CD4-positive, alpha-beta memory T cell (primary cell): ENCODE data around the gene UNC119. TPM values are rescaled to one million over a fixed set of nuclear protein-coding genes. Genes with fewer than 3 reads are reported as not detected.

Source experiments
- CTCF ChIA-PET: fragments of 350-600 bp; sonication (Branson Sonifier 250); formaldehyde crosslinking; loops from one replicate; lab custom pipeline; 2021; ENCODE audit warnings: inconsistent platforms; ENCODE audit not compliant: partially characterized antibody; lab: Charles Lee
- POLR2A ChIA-PET: fragments of 350-600 bp; sonication (Branson Sonifier 250); formaldehyde crosslinking; loops from one replicate; lab custom pipeline; 2021; ENCODE audit not compliant: partially characterized antibody; lab: Charles Lee
- DNase-seq, 5 donors: peaks; one replicate each; pipeline versions ENCODE4 v3.0.0 to v3.0.0-alpha.2; 2020 to 2022; ENCODE audit warnings: mixed read lengths in 1 of 5
- H3K27ac ChIP-seq: one replicate; pipeline ENCODE4 v1.7.0; 2013; ENCODE audit warnings: low read depth, low read length
- H3K27me3 ChIP-seq: 2 replicates; pipeline ENCODE4 v1.7.0; 2013; ENCODE audit warnings: mild to moderate bottlenecking, low read length, moderate library complexity; ENCODE audit not compliant: insufficient read depth
- H3K36me3 ChIP-seq: 2 replicates; pipeline ENCODE4 v1.7.0; 2013; ENCODE audit warnings: mild to moderate bottlenecking, low read length, moderate library complexity; ENCODE audit not compliant: insufficient read depth
- H3K4me1 ChIP-seq: 2 replicates; pipeline ENCODE4 v1.7.0; 2013; ENCODE audit warnings: mild to moderate bottlenecking, low read length, moderate library complexity; ENCODE audit not compliant: insufficient read depth
- H3K4me3 ChIP-seq, 2 donors: one replicate each; pipeline ENCODE4 v1.7.0; 2013; ENCODE audit warnings: low read length in 2 of 2, mild to moderate bottlenecking in 1 of 2
- H3K9me3 ChIP-seq, 2 donors: one replicate each; pipeline ENCODE4 v1.7.0; 2013; ENCODE audit warnings: low read length in 2 of 2, control low read depth in 1 of 2; ENCODE audit not compliant: control insufficient read depth in 1 of 2
- H3K27ac Mint-ChIP-seq, 7 donors: one replicate each; pipeline ENCODE4 v1.8.0; 2020 to 2021; ENCODE audit warnings: mixed read lengths in 7 of 7, mild to moderate bottlenecking in 6 of 7, inconsistent platforms in 3 of 7, moderate library complexity in 3 of 7
- H3K27me3 Mint-ChIP-seq, 2 donors: one replicate each; pipeline ENCODE4 v1.8.0; 2020 to 2021; ENCODE audit warnings: mixed read lengths in 2 of 2
- H3K36me3 Mint-ChIP-seq, 2 donors: one replicate each; pipeline ENCODE4 v1.8.0; 2020 to 2021; ENCODE audit warnings: mixed read lengths in 2 of 2, inconsistent platforms in 1 of 2, mild to moderate bottlenecking in 1 of 2
- H3K4me1 Mint-ChIP-seq, 4 donors: one replicate each; pipeline ENCODE4 v1.8.0; 2020 to 2021; ENCODE audit warnings: mixed read lengths in 4 of 4, mild to moderate bottlenecking in 1 of 4
- H3K4me3 Mint-ChIP-seq, 8 donors: one replicate each; pipeline ENCODE4 v1.8.0; 2020 to 2021; ENCODE audit warnings: mixed read lengths in 8 of 8, mild to moderate bottlenecking in 7 of 8, moderate library complexity in 6 of 8, inconsistent platforms in 3 of 8
- H3K9me3 Mint-ChIP-seq, 8 donors: one replicate each; pipeline ENCODE4 v1.8.0; 2020 to 2021; ENCODE audit warnings: mixed read lengths in 8 of 8, mild to moderate bottlenecking in 5 of 8, inconsistent platforms in 3 of 8, moderate library complexity in 1 of 8
- intact Hi-C: fragments of 100-400 bp; cut with micrococcal nuclease; formaldehyde crosslinking; loops from one replicate; pipeline ENCODE4 v1.15.1; 2023
- polyA plus RNA-seq, 2 donors: library from polyadenylated mRNA; unstranded; fragments of 300-500 nt; fragmentation: Illumina TruSeq; gene quantifications; one replicate each; pipeline ENCODE4 v1.2.3, GENCODE V29; 2021
- total RNA-seq, 2 experiments: library from RNA; stranded (reverse); gene quantifications; one replicate each; pipeline ENCODE4 v1.2.3, GENCODE V29; 2021

UNC119 gene
- total and polyA plus RNA-seq, 4 experiments from 2014 or later: 31.8 to 44.0 (median 39.2) TPM

DNA sequence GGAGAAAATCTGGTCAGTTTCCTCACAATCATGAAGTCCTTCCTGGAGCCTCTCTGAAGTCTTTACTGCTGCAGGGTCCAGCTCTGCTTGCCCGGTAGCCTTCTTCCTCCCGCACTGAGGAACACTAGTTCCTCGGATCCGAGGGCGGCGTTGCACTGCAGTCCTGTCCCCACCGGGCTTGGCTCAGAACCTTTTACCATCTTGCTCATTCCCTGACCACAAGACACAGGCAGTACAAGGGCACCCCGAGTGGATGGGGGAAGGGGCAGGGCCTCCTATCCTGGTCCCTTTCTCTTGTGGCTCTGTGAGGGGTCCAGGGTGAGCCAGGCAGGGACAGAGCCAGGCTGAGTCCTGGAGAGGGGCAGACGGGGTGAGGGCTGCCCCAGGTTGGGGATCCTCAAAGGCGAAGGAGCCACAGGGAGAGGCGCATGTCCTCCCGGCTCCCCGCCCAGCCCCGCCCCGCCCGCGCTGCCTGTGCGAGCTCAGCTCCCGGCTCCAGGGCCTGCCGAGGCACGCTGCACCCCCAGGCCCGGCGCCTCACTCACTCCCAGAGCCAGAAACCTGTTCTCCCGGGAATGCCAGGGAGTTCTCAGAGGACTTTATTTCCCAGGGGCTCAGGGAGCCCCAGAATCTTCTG is 44.7 kb downstream of the UNC119 start:
- peaks cover 0 to 1% (median 0%) of the 10 kb centered on the region in 8 donors for H3K9me3 Mint-ChIP-seq
- H3K27ac Mint-ChIP-seq: no peak overlapping the region
- no peak overlapping the region for H3K4me3 Mint-ChIP-seq
- DNase-seq: no peak
- H3K36me3 ChIP-seq: no peaks in the 10 kb centered on the region
- ChIA-PET CTCF (no interaction called here), POLR2A (no interaction called here)
- H3K27me3 Mint-ChIP-seq: peaks cover 11 to 27% of the 10 kb centered on the region in 2 donors
- H3K36me3 Mint-ChIP-seq: no peaks in the 10 kb centered on the region
- intact Hi-C loops: no loop called here
- H3K9me3 ChIP-seq: no peaks in the 10 kb centered on the region
- no peaks in the 10 kb centered on the region for H3K4me1 ChIP-seq
- no peaks in the 10 kb centered on the region for H3K4me1 Mint-ChIP-seq
- H3K27me3 ChIP-seq: no peaks in the 10 kb centered on the region
- no peak overlapping the region for H3K4me3 ChIP-seq
- no peak overlapping the region for H3K27ac ChIP-seq

- Histone ChIP-seq H3K36me3 (no peaks in the 10 kb centered on the region), H3K4me1 (no peaks in the 10 kb centered on the region), H3K27ac (no peak overlapping the region), H3K4me3 (no peak overlapping the region), H3K27me3 (no peaks in the 10 kb centered on the region), H3K9me3 (no peaks in the 10 kb centered on the region)
- Mint-ChIP-seq H3K4me1 (no peaks in the 10 kb centered on the region), H3K4me3 (no peak overlapping the region), H3K27me3 (peaks cover 11 to 27% of the 10 kb centered on the region in 2 donors), H3K9me3 (no peaks in the 10 kb centered on the region), H3K36me3 (no peaks in the 10 kb centered on the region), H3K27ac (no peak overlapping the region)
- DNase-seq: no peak
- intact Hi-C loops: no loop called here
- ChIA-PET CTCF (no interaction called here), POLR2A (no interaction called here)
Observed at GRCh38 chr17:28506763-28507487, 45.5 kb downstream of the UNC119 start.

DNA sequence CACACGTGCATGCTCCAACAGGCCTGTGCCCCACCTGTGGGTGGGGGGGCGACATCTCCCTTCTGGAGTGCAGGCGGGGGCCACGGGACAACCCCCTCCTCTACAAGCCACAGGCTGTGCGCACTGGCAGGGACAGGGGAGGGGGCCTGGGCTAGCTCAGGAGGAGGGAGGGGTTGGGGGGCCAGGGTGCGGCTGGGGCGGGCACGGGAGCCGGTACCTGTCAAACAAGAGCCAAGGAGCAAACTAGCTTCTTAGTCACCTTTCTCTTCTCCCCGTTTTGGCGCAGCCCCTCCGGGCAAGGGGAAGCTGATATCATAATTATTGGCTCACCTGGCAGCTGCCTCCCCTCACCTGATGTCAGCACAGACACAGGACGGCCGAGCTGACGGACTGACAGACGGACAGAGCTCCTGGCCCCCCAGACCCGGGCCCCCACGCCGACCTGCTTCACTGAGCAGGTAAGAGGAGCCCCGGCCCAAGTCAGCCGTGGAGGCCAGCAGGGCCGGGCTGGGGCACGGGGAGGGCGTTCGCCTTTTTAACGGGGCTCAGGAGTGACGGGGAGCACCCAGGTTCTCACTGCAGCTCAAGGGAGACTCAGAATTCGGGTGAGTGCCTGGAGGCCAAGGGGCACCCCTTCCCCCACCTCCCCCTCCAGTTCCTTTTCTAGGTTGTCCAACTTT is 46.3 kb downstream of the UNC119 start, which contains the start of gene FOXN1:
Gene FOXN1, plus strand, starts transcription at position 363 of the 680 bp plus-strand sequence. CDS start 17,622 bp downstream, outside the sequence.
- H3K27me3 Mint-ChIP-seq: peaks cover 11 to 27% of the 10 kb centered on the region in 2 donors
- Histone ChIP-seq H3K36me3 (no peaks in the 10 kb centered on the region), H3K4me1 (no peaks in the 10 kb centered on the region), H3K9me3 (no peaks in the 10 kb centered on the region), H3K27ac (no peak within 1 kb of the TSS), H3K4me3 (no peak within 1 kb of the TSS), H3K27me3 (no peaks in the 10 kb centered on the region)
- ChIA-PET CTCF (no interaction called here), POLR2A (no interaction called here)
- no peak within 1 kb of the TSS for H3K27ac Mint-ChIP-seq
- H3K4me1 Mint-ChIP-seq: no peaks in the 10 kb centered on the region
- H3K4me3 Mint-ChIP-seq: peak within 1 kb of the TSS in 1 of 8 donors; percentile 43
- no peaks in the 10 kb centered on the region for H3K36me3 Mint-ChIP-seq
- DNase-seq: no peak
- intact Hi-C loops: no loop called here
- no peaks in the 10 kb centered on the region for H3K9me3 Mint-ChIP-seq

DNA sequence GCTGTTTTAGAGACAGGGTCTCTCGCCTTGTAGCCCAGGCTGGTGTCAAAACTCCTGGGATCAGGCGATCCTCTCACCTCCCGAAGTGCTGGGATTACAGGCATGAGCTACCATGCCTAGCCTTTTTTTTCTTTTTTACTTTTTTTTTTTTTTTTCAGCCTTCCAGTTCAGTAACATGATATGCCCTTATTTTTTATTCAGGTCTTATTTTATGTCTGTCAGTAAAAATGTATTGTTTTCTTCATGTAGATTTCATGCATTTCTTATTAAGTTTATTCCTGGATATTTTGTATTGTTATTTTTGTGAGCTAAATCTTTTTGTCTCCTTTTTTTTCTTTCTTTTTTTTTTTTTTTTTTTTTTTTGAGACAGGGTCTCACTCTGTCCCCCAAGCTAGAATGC is 49.0 kb downstream of the UNC119 start:
- Mint-ChIP-seq H3K36me3 (no peaks in the 10 kb centered on the region), H3K9me3 (no peaks in the 10 kb centered on the region), H3K27ac (no peak overlapping the region), H3K4me3 (no peak overlapping the region), H3K4me1 (no peaks in the 10 kb centered on the region), H3K27me3 (peaks cover 7 to 13% of the 10 kb centered on the region in 2 donors)
- H3K27me3 ChIP-seq: no peaks in the 10 kb centered on the region
- H3K4me3 ChIP-seq: no peak overlapping the region
- no peaks in the 10 kb centered on the region for H3K4me1 ChIP-seq
- ChIA-PET POLR2A (no interaction called here), CTCF (interaction anchor here (1.1 to 1.7 kb wide), 2 partner anchors 16 to 107 kb away, joined by 3 to 4 read pairs; no protein-coding TSS in a partner anchor)
- no peaks in the 10 kb centered on the region for H3K9me3 ChIP-seq
- no peak overlapping the region for H3K27ac ChIP-seq
- no peaks in the 10 kb centered on the region for H3K36me3 ChIP-seq
- DNase-seq: no peak
- intact Hi-C loops: no loop called here

- no peaks in the 10 kb centered on the region for H3K36me3 Mint-ChIP-seq
- H3K27me3 Mint-ChIP-seq: peaks cover 3 to 7% of the 10 kb centered on the region in 2 donors
- no peak for DNase-seq
- Histone ChIP-seq H3K27ac (no peak overlapping the region), H3K4me3 (no peak overlapping the region), H3K36me3 (no peaks in the 10 kb centered on the region), H3K9me3 (no peaks in the 10 kb centered on the region), H3K27me3 (no peaks in the 10 kb centered on the region), H3K4me1 (no peaks in the 10 kb centered on the region)
- intact Hi-C loops: no loop called here
- POLR2A ChIA-PET: no interaction called here
- no peaks in the 10 kb centered on the region for H3K4me1 Mint-ChIP-seq
- H3K27ac Mint-ChIP-seq: no peak overlapping the region
- no peak overlapping the region for H3K4me3 Mint-ChIP-seq
- no peaks in the 10 kb centered on the region for H3K9me3 Mint-ChIP-seq
- CTCF ChIA-PET: interaction anchor here (0.7 to 1.3 kb wide), 4 partner anchors 39 to 111 kb away, joined by 3 to 5 read pairs (median 3); no protein-coding TSS in a partner anchor
Observed at GRCh38 chr17:28501421-28502284, 50.8 kb downstream of the UNC119 start.

GRCh38 chr17:28500712-28501379 is 51.6 kb downstream of the UNC119 start:
- H3K36me3 Mint-ChIP-seq: no peaks in the 10 kb centered on the region
- H3K4me3 Mint-ChIP-seq: no peak overlapping the region
- H3K27ac ChIP-seq: no peak overlapping the region
- H3K27me3 ChIP-seq: no peaks in the 10 kb centered on the region
- intact Hi-C loops: no loop called here
- DNase-seq: no peak
- peaks cover 2 to 7% of the 10 kb centered on the region in 2 donors for H3K27me3 Mint-ChIP-seq
- POLR2A ChIA-PET: no interaction called here
- no peak overlapping the region for H3K27ac Mint-ChIP-seq
- H3K9me3 Mint-ChIP-seq: no peaks in the 10 kb centered on the region
- CTCF ChIA-PET: interaction anchor here (0.7 to 1.4 kb wide), 3 partner anchors 40 to 110 kb away, joined by 3 to 5 read pairs (median 4); no protein-coding TSS in a partner anchor
- H3K9me3 ChIP-seq: no peaks in the 10 kb centered on the region
- H3K4me1 Mint-ChIP-seq: no peaks in the 10 kb centered on the region
- no peaks in the 10 kb centered on the region for H3K36me3 ChIP-seq
- no peaks in the 10 kb centered on the region for H3K4me1 ChIP-seq
- no peak overlapping the region for H3K4me3 ChIP-seq
